HG03025 (cell line): ENCODE results near the gene TFCP2.
"Not testable (repeated sequence)": the region's sequence is repeated elsewhere in the genome, so short reads cannot be mapped to it uniquely, and the experiment has no call there.

ENCODE experiments used
- ATAC-seq: cut with Tn5 transposase; IDR thresholded peaks from one replicate; pipeline ENCODE4 v1.9.1; 2021; ENCODE audit warnings: mild to moderate bottlenecking, moderate library complexity; ENCODE audit not compliant: unreplicated experiment, low FRiP score

Gene TFCP2

GRCh38 chr12:51086933-51087332 is 86.0 kb downstream of the TFCP2 start:
- no peak for ATAC-seq

GRCh38 chr12:51085757-51086156 is 87.2 kb downstream of the TFCP2 start:
- no peak for ATAC-seq

GRCh38 chr12:51083126-51083833 is 89.7 kb downstream of the TFCP2 start, which contains the start of gene CSRNP2:
TSS of gene CSRNP2 (minus strand) at chr12:51083596. CDS start at chr12:51076561, 7,035 bp downstream.
- peak; percentile 89 for ATAC-seq

GRCh38 chr12:51082561-51083125 is 90.3 kb downstream of the TFCP2 start:
- no peak for ATAC-seq

GRCh38 chr12:51081421-51081820 is 91.5 kb downstream of the TFCP2 start:
- no peak for ATAC-seq

- ATAC-seq, result no peak
Measured at GRCh38 chr12:51080136-51080535, 92.8 kb downstream of the TFCP2 start.

GRCh38 chr12:51078866-51079265 is 94.1 kb downstream of the TFCP2 start:
- ATAC-seq, result not testable (repeated sequence)

- not testable (repeated sequence) for ATAC-seq
Measured at GRCh38 chr12:51078346-51078745, 94.6 kb downstream of the TFCP2 start.

- no peak for ATAC-seq
Measured at GRCh38 chr12:51077930-51078329, 95.0 kb downstream of the TFCP2 start.

- no peak for ATAC-seq
Measured at GRCh38 chr12:51076236-51076930, 96.6 kb downstream of the TFCP2 start.

- no peak for ATAC-seq
Measured at GRCh38 chr12:51075390-51075789, 97.5 kb downstream of the TFCP2 start.

- no peak for ATAC-seq
Measured at GRCh38 chr12:51071663-51072062, 101.3 kb downstream of the TFCP2 start.

GRCh38 chr12:51070004-51070403 is 102.9 kb downstream of the TFCP2 start:
- ATAC-seq, result no peak

GRCh38 chr12:51067771-51068170 is 105.2 kb downstream of the TFCP2 start:
- no peak for ATAC-seq

- ATAC-seq, result no peak
Measured at GRCh38 chr12:51067229-51067628, 105.7 kb downstream of the TFCP2 start.

GRCh38 chr12:51065530-51065929 is 107.4 kb downstream of the TFCP2 start:
- no peak for ATAC-seq

- no peak for ATAC-seq
Measured at GRCh38 chr12:51062631-51063397, 110.1 kb downstream of the TFCP2 start.

- ATAC-seq, result no peak
Measured at GRCh38 chr12:51059086-51059485, 113.8 kb downstream of the TFCP2 start.

- no peak for ATAC-seq
Measured at GRCh38 chr12:51056242-51056641, 116.7 kb downstream of the TFCP2 start.

GRCh38 chr12:51055060-51055459 is 117.9 kb downstream of the TFCP2 start:
- no peak for ATAC-seq

- no peak for ATAC-seq
Measured at GRCh38 chr12:51051787-51052186, 121.1 kb downstream of the TFCP2 start.
